M059J (cell line): ENCODE measurements around the gene FAM240B. TPM values are rescaled to one million over a fixed set of nuclear protein-coding genes. Genes with fewer than 3 reads are reported as not detected.

Experiments used
- DNase-seq: peaks from one replicate; pipeline ENCODE4 v3.0.0-alpha.2; 2012; ENCODE audit warnings: low read depth
- total RNA-seq: library from RNA; depleted of rRNA; stranded (reverse); fragments of >200 nt; shearing (Covaris generic); gene quantifications from 2 replicates; pipeline ENCODE4 v1.2.3, GENCODE V29; 2014

The FAM240B gene
- total RNA-seq, 1 experiment from 2014 or later: not detected

GRCh38 chr9:38700695-38701094 is 19.2 kb downstream of the FAM240B start:
- DNase-seq: peak; percentile 81

- DNase-seq: no peak
These were observed 20.6 kb downstream of the FAM240B start for GRCh38 chr9:38699337-38699736.

GRCh38 chr9:38697776-38698300 is 22.1 kb downstream of the FAM240B start:
- DNase-seq: no peak

- no peak for DNase-seq
These were observed 22.9 kb downstream of the FAM240B start for GRCh38 chr9:38696999-38697398.

DNA sequence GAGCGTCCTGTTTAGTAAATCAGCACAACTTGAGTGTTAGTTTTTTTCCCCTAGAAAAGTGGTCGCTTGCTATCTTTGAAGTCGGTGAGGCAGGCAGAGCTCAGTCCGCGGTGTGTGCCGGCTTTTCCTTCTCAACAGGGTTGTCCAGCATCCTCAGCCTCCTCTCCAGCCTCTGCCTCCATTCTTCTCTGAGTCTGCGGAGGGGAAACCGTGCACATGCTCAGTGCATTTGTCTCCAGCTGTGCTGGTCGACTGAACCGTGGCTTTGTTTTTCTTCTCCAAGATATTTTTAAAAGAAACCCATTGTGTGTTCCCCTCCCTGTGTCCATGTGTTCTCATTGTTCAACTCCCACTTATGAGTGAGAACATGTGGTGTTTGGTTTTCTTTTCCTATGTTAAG is 25.3 kb downstream of the FAM240B start:
- DNase-seq: no peak

DNA sequence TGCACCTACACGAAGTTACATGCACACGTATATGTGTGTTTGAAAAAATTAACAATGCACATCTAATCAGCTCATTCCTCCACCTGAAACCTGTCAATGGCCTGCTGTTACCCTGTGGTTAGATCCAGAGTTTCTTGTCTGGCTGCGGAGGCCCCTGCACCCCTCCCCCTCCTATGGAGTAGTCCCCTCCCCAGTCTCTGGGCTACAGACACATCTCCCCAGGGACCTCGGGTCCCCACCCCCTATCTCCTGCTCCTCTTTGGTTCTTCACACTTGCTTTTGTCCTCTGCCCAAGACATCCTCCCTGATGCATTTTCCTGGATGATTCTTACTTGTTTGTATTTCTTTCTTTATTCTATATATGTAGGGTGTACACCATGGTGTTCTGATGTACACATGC is 27.2 kb downstream of the FAM240B start:
- no peak for DNase-seq

DNA sequence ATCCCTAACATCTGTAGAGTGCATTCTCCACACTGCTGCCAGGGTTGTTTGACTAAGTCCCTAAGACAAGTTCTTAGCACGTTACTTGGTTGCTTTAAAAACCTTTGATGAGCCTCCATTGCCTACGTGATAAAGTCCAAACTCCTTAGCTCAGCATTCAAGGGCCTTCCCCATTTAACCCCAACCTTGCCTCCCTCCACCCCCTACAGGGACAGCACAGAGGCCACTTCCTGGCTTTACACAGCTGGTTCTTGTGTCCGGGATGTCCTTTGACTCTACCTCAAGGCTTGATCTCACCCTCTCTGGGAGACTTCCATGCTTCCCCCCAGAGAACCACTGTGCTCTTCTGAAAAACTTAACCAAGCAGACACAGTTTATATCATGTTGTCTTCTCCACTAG is 29.4 kb downstream of the FAM240B start:
- no peak for DNase-seq

- peak; percentile 50 for DNase-seq
These were observed 30.3 kb downstream of the FAM240B start for GRCh38 chr9:38689678-38690077.

GRCh38 chr9:38687992-38688391 is 31.9 kb downstream of the FAM240B start:
- DNase-seq: no peak

- peak; percentile 39 for DNase-seq
These were observed 32.5 kb downstream of the FAM240B start for GRCh38 chr9:38687389-38687842.

DNA sequence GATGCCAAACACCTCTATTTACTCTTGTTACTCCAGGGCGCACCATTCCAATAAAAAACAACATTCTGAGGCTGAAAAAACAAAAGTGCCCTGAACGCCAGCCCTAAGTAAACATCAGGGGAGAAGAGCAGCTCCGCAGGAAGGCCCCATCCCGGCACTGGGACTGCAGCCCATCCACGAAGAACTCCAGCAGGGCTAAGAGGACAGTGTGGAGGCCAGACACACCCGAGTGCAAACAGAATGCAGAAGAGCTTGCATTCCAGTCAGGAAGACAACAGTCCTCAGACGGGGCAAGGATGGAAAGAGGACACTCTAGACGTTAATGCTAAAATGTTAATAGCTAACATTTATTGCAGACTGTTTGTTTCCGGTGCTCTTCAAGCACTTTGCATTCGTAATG is 33.0 kb downstream of the FAM240B start:
- no peak for DNase-seq

- DNase-seq: no peak
These were observed 34.4 kb downstream of the FAM240B start for GRCh38 chr9:38685535-38685934.

- DNase-seq: no peak
These were observed 36.6 kb downstream of the FAM240B start for GRCh38 chr9:38683336-38683735.

DNA sequence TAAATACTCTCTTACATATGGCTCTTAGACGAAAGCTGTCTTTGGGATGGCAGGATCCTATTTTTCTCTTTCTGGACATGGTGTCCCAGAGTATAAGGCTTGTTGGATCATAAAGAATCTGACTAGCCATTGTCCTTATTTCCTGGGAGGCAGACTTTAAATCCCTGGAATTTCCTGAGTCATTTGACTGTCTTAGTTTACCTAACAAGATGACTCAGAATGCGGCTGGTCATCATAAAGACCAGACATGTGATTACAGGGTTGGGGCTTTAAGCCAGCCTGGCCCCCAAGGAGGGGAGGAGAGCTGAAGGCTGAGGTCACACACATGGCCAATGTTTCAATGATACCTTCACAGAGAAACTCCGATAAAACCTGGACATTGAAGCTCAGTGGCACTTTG is 37.2 kb downstream of the FAM240B start:
- peak; percentile 96 for DNase-seq

DNA sequence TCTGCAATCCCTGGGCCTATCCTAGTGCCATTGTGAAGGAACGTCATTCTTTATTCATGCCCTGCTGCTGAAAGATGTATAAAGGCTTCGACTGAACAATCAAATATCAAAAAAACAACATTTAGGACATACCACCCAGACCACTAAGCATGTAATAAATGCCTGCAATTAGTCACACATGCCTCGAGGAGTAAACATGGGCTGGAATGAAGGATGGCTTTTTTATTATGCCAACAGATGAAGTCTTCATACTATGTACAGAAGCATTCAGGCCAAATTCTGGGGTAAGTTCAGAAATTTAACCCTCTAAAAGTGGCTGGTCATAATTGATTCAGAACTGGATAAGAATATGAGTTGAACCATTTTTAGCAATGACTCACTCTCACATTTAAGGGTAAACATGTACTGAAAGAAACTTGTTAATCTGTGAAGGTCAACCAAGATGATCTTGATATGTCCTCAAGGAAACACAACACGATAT is 38.1 kb downstream of the FAM240B start:
- DNase-seq: peak; percentile 91

GRCh38 chr9:38680837-38681445 is 39.0 kb downstream of the FAM240B start:
- DNase-seq: peak; percentile 27

DNA sequence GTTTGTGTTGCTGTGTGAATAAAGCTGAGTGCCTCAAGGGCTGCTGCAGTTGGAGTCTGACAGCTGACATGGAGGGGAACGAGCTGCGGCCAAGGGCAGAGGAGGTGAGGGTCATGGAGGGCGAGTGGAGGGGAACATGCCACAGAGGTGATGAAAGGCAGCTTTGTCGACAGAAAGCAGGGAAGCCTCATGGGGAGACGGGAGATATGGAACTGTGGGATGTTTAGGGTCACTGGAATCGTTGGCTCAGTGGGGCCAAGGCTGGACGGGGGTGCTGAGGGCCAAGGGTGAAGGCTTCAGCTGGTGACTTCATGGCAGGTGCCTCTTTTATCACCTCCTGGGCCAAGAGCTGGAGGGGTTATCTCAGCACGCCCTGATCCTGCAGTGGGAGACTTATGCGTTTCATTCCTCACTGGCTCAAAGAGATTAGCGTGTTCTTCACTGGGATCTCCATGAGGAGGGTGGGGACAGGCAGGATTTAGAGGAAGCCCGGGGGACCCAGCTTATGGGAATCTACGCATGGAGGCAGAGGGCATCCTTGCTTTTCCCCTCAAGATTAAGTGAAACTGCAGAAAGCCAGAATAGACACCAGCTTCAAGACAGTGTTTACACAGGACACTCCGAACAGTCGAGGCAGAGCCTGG is 42.2 kb downstream of the FAM240B start:
- no peak for DNase-seq

- no peak for DNase-seq
These were observed 44.1 kb downstream of the FAM240B start for GRCh38 chr9:38675831-38676230.

- no peak for DNase-seq
These were observed 44.7 kb downstream of the FAM240B start for GRCh38 chr9:38675211-38675610.

- DNase-seq: no peak
These were observed 46.3 kb downstream of the FAM240B start for GRCh38 chr9:38673399-38674193.

DNA sequence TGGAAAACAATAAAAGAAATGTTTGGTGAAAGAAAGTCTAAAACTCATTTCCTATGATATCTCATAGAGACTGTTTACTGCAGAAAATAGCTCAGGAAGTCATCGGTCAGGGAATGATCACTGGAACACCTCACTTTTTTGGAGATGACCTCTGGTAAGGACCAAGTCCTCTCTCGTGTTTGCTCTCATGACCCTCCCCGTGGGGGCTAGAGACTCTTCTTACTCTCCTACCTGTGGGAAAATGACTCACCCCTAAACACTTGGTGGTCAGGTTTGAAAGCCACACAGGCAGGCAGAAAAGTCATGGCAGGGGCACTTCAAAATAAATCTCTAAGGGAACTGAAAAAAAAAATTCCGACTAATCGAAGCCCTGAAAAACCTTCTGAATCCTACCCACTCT is 48.2 kb downstream of the FAM240B start:
- DNase-seq: peak; percentile 56

DNA sequence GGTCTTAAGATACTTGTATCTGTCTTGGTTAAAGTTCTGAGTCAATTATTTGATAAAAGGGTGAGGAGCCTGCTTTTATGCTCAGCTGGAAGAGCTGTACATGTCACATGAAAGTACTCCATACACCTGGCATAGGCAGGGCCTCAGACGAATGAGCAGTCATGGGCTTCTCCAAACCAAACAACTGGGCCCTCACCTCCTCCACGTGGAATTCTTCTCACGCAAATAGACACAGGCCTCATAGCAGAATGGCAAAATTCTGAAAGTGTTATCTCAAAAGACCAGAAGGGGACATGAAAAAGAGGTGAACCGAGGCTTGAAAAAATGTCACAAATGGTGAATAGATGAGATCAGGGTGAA is 48.6 kb downstream of the FAM240B start:
- no peak for DNase-seq
